SKM-1 treated with dmso at 0.1 percent for 144 hours (cell line): ENCODE data around the gene FAM234A.
"Not testable (repeated sequence)": the region's sequence is repeated elsewhere in the genome, so short reads cannot be mapped to it uniquely, and the experiment has no call there.

ENCODE experiments used
- DNase-seq: peaks from one replicate; lab custom pipeline; 2025; ENCODE audit not compliant: unreplicated experiment; lab: John Stamatoyannopoulos, UW

The FAM234A gene

DNA sequence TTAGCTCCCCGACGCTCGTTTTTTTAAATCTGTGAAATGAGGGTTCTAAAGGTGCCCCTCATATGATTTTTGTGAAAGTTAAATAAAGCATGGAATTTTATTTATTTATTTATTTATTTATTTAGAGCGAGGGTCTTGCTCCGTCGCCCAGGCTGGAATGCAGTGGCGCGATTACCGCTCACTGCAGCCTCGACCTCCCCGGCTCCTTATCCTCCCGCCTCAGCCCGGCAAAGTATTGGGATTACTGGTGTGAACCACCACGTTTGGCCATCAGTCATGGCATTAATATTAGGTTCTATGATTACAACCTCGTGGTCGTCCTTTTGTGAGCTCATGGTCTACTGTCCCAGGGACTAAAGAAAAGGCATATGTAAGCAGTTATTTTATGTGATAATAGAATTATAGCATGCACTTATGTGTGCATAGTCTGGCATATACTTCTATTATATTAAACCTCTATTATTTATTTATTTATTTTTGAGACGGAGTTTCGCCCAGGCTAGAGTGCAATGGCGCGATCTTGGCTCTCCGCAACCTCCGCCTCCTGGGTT lies 4.8 kb upstream of the FAM234A start:
- no peak for DNase-seq

DNA sequence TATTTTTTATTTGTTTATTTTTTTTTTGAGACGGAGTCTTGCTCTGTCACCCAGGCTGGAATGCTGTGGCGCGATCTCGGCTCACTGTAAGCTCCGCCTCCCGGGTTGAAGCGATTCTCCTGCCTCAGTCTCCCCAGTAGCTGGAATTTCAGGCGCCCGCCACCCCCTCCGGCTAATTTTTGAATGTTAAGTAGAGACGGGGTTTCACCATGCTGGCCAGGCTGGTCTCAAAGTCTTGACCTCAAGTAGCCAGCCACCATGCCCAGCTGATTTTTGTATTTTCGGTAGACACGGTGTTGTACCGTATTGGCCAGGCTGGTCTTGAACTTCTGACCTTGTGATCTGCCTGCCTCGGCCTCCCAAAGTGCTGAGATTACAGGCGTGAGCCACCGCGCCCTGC lies 4.3 kb upstream of the FAM234A start:
- DNase-seq, result not testable (repeated sequence)

DNA sequence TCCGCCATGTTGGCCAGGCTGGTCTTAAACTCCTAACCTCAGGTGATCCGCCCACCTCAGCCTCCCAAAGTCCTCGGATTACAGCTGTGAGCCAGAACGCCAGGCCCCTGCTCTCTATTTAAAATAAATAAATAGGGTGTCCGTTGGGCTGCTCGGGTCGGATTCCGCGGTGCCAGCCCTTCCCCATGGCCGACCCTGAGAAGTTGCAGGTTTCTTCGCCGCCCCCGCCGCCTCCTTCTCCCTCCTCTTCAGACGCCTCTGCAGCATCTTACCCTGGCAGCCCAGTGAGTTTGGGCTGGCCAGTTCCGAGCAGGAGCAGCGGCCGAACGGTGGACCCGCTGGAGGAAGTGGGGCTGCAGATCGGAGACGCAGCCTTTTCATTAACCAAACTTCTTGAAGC lies 3.7 kb upstream of the FAM234A start:
- no peak for DNase-seq

DNA sequence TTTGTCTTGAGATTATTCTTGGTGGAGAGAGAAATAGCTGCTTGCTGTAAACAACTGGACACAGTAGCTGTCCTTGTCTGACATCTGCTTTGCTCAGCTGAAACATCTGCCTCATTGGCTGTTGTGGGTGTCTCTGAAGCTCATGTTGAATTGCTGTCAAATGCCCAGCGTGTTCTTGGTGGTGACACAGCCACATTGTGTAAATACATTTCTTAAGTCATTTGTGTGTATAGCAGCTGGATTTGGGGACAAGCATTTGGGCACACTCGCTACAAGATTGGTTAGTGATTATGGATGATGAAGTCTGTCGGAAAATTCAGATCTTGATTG lies 5.3 kb downstream of the FAM234A start:
- DNase-seq, result no peak

DNA sequence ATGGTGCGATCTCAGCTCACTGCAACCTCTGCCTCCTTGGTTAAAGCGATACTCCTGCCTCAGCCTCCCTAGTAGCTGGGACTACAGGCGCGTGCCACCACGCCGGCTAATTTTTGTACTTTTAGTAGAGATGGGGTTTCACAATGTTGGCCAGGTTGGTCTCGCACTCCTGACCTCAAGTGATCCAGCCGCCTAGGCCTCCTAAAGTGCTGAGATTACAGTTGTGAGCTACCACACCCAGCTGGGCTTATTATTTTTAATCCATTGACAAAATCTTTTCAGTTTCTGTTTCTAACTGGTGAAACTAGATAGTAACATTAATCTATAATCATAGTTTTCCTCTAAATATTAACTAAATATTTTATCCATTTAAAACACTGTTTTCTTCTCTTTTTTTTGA lies 5.9 kb downstream of the FAM234A start:
- no peak for DNase-seq

DNA sequence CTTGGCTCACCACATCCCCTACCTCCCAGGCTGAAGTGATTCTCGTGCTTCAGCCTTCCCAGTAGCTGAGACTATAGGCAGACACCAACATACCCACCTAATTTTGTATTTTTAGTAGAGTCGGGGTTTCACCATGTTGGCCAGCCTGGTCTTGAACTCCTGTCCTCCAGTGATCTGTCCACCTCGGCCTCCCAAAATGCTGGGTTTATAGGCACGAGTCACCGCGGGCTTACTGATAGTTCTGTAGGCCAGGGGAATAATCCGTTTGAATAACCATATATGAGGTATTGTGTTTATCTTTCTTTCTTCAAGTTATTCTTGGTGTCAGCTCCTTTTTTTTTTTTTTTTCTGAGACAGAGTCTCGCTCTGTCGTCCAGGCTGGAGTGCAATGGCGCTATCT lies 7.7 kb downstream of the FAM234A start:
- DNase-seq, result no peak

DNA sequence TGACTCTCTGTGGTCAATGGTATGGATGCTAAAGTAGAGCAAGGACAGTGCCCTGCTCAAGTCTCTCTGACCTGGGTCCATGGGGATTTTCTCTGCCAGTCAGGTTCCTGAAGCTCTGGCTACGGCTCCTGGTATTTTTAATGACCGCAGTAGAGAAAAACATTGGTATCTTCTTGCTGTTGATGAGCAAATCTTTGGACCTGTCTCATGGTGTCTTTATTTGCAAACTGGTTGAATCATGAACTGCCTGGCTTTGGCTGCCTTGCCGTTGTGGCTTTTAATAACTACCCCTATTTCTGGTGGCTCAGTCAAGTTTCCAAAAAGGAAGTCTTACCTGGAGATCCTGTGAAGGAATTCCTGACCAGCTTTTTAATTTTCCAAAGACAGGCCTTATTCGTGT lies 8.7 kb downstream of the FAM234A start:
- DNase-seq, result no peak

DNA sequence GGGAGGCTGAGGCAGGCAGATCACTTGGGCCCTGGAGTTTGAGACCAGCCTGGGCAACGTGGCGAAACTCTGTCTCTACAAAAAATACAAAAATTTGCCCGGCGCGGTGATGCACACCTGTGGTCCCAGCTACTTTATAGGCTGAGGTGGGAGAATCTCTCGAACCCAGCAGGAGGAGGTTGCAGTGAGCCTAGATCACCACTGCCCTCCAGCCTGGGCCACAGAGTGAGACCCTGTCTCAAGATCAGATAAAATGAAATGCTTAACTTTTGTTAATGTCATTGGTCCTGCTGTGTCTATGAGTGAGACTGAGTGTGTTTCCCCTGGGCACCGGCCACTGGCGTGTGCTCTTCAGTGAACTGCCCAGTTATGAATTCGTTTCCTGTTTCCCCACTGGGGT lies 10.5 kb downstream of the FAM234A start:
- DNase-seq, result no peak

DNA sequence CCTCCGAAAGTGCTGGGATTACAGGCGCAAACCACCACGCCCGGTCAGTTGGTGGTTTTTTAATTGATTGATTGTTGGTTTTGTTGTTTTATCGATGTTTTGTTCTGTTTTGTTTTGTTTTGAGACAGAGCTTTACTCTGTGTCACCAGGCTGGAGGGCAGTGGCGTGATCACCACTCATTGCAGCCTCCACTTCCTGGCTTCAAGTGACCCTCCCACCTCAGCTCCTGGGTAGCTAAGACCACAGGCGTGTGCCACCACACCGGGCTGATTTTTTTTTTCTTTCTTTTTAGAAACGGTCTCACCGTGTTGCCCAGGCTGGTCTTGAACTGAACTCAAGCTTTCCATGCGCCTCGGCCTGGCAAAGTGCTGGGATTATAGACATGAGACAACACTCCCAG lies 12.4 kb downstream of the FAM234A start:
- DNase-seq, result no peak

DNA sequence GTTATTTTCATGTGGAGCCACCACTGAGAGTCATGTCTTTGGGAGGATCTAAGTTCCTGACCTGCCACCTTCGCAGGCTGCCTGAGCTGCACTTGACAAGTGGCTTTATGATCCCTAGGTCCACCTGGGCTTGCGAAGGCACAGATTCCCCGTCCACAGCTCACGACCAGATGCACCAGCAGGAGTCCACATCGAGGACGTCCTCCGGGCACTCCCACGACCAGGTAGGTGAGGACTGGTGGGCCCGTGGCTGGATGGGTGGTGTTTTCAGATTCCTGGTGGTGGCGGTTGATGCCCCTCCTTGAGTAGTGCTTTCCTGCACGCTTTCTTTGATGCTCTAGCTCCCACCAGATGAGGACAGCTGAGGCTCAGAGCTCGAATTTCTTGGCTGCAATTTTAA lies 14.8 kb downstream of the FAM234A start:
- no peak for DNase-seq

DNA sequence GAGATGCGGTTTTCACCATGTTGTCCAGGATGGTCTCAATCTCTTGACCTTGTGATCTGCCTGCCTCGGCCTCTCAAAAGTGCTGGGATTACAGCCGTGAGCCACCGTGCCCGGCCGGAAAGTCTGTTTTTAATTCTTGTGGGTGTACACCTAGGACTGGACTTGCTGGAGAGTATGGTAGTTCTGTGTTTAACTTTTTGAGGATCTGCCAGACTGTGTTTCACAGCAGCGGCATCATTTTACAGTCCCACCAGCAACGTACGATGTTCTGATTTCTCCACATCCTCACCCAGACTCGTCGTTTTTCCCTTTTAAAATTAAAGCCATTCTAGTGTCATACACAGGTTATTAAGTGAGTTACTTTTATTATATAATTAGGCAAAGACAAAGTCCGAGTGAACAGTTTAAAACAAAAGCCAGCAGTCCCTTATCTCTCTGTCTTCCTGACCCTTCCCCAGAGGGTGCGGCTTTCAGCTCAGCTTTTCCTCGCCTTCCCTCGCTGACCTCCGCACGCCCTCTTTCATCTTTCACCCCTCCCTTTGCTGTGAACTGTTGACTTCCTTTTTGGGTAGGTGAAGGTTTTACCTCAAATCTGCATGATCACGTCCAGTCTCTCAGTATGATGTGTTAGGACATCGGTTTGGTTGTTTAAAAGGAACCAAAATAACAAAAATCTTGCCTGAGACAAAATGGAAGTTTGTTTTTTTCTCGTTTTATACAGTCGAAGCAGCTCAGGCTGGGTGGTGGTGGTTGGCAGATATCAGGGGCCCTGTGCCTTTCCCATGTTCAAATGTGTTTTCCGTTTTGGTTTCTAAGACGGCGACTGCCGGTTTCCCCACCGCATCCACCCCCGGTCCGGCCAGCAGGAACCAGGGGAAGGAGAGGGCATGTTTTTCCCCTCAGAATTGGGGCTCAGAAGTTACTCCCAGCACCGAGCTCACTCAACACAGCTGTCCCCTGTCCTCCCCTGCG lies 18.0 kb downstream of the FAM234A start:
- DNase-seq, result no peak

DNA sequence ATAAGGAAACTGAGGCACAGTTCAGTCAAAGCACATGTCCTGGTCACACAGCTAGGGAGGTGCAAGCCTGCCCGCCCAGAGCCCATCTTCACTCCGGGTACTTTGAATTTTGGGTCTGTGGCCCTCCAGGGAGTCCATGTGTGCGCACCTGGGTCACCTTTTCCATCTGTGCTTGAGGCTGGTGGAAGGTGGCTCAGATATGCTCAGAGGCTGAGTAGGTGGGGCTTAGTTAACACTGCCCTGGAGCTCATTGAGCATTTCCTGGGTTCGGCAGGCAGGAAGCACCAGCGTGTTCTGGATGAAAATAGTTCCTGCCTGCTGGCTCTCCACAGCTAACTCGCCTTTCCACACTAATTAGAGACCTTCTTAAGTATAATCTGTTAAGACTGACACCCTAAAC lies 19.2 kb downstream of the FAM234A start:
- no peak for DNase-seq

DNA sequence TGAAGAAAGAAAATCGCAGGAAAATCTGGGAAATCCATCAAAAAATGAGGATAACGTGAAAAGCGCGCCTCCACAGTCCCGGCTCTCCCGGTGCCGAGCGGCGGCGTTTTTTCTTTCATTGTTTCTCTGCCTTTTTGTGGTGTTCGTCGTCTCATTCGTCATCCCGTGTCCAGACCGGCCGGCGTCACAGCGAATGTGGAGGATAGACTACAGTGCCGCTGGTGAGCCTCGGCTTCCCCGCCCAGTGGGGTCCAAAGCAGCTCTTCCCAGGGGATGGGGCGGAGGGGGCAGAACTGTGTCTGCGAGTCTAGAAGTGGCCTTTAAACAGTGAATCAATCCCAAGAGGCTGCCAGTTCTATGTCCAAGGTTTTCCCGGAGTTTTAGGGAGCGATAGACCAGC lies 19.8 kb downstream of the FAM234A start:
- no peak for DNase-seq

DNA sequence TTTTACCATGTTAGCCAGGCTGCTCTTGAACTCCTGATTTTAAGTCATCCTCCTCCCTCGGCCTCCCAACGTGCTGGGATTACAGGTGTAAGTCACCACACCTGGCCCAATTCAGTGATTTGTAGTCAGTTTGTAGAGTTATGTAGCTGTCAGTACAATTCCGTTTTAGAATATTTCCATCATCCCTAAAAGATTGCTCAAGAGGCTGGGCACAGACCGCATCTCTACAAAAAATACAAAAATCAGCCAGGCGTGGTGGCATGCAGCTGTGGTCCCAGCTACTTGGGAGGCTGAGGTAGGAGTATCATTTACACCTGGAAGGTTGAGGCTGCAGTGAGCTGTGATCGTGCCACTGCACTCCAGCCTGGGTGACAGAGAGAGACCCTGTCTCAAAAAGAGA lies 20.6 kb downstream of the FAM234A start:
- DNase-seq, result no peak

DNA sequence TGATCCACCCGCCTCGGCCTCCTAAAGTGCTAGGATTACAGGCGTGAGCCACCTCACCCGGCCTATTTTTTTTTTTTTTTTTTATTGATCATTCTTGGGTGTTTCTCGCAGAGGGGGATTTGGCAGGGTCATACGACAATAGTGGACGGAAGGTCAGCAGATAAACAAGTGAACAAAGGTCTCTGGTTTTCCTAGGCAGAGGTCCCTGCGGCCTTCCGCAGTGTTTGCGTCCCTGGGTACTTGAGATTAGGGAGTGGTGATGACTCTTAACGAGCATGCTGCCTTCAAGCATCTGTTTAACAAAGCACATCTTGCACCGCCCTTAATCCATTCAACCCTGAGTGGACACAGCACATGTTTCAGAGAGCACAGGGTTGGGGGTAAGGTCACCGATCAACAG lies 23.5 kb downstream of the FAM234A start:
- DNase-seq, result not testable (repeated sequence)

DNA sequence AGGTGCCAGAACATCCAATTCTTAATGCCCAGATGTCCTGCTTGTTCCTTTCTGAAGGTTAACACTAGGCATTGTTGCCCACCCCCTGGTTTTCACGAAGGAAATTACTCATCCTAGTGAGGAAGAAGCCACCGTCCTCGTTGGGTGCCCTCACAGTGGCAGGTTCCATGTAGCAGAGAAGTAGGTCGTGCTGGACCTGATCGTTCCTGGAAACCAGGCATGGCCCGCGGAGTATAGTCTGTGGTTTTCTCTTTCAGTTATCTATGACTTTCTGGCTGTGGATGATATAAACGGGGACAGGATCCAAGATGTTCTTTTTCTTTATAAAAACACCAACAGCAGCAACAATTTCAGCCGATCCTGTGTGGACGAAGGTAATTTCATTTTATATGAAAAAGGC lies 24.6 kb downstream of the FAM234A start:
- DNase-seq, result no peak

DNA sequence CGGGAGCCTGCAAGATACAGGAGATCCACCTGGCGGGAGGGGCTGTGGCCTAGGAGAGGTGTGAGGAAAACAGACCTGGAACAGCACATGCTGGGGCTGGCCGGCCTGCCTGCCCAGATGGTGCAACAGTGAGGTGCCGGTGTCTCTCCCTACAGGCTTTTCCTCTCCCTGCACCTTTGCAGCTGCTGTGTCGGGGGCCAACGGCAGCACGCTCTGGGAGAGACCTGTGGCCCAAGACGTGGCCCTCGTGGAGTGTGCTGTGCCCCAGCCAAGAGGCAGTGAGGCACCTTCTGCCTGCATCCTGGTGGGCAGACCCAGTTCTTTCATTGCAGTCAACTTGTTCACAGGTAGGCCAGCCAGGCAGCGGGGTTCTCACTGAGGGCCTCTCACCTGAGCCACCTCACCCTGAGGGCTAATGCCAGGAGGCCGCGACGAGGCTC lies 25.2 kb downstream of the FAM234A start:
- no peak for DNase-seq

DNA sequence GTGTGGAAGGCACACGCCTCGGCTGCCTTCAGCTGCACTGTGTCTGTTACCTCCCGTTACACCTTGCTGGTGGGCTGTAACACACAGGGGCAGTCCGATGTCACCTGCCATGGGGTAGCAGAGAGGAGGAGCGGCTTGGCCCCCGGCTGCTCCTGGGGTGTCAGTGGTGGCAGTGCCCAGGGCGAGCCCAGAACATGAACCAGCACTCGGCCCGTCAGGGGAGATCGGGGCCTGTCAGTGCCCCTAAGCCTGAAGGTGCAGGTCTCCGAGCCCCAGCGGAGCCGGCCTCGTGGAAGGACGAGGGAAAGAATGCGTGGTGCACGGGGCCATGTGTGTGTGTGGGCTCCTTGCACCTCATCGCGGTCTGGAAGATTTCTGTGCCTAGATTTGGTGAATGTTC lies 25.7 kb downstream of the FAM234A start:
- DNase-seq, result no peak

DNA sequence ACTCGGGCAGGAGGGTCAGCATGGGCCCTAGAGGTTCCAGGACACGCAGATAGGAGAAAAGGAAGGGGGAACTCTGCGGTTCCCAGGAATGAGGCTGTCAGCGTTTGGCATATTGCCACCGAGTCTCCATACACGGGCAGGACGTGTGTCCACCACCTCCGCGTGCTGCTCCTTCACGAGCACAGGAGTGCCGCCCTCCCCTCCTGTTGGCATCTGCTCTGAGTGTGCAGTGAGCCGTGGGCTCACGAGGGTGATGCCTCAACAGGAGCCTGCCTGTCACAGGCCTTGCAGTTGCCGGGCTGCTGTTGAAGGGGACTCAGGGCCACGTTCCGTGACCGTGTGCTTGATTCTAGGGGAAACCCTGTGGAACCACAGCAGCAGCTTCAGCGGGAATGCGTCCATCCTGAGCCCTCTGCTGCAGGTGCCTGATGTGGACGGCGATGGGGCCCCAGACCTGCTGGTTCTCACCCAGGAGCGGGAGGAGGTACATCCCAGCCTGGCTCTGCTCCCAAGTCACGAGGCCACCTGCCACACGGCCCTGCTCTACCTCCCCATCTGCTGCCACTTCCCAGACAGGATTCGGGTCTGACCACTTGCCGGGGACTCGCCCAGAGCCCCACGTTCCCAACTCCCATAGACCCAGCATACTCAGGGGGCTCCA lies 26.5 kb downstream of the FAM234A start:
- no peak for DNase-seq

DNA sequence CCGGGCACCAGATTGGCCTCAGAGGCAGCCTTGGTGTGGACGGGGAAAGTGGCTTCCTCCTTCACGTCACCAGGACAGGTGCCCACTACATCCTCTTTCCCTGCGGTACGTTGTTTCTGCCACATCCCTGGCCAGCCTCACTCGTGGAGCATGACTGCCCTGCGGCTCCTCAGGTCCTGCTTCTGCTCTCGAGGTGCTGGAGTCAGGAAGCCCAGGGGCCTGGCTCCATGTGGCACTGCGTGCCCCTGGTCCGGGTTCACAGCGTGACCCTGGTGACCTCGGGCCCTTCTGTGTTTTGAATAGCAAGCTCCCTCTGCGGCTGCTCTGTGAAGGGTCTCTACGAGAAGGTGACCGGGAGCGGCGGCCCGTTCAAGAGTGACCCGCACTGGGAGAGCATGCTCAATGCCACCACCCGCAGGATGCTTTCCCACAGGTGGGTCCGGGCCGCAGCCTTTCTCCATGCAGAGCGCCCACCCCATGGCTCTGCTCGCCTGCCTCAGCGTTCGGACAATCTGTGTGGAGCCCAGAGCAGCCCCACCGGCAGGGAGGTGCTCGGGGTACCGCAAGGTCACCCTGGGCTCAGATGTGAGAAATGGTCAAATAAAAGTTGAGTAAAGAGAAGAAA lies 27.6 kb downstream of the FAM234A start:
- no peak for DNase-seq

DNA sequence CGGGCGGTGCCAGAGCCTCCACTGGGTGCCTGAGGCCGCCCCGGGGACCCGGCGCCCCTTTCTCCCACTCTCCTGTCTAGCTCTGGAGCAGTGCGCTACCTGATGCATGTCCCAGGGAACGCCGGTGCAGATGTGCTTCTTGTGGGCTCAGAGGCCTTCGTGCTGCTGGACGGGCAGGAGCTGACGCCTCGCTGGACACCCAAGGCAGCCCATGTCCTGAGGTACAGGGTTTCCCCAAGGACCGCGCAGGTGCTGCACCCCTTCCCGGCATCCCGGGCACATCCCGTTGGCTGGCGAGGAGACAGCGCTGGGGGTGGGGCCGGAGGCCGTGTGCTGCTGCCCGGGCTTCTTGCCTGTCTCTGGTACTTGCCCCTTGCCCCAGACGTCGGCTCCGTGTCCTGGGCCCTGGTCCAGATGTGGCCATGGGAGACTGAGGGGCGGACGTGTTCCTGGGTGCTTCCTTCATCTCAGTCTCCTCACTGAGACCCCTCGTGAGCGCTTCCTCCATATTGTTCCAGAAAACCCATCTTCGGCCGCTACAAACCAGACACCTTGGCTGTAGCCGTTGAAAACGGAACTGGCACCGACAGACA lies 28.7 kb downstream of the FAM234A start:
- no peak for DNase-seq
